Neuron (in vitro differentiated cells): Measurements from ENCODE around the gene TMCC3.
A peak's percentile ranks its signal among the peaks of the same experiment; 100 is the strongest.
"Not testable (repeated sequence)": the region's sequence is repeated elsewhere in the genome, so short reads cannot be mapped to it uniquely, and the experiment has no call there.

Source experiments
- H2AFZ ChIP-seq: one replicate; pipeline ENCODE4 v1.6.1; 2013; ENCODE audit warnings: low read depth, mild to moderate bottlenecking, inconsistent platforms, low read length, moderate library complexity
- H3K27me3 ChIP-seq: one replicate; pipeline ENCODE4 v1.6.1; 2013; ENCODE audit warnings: low read length; ENCODE audit not compliant: insufficient read depth
- H3K36me3 ChIP-seq: one replicate; pipeline ENCODE4 v1.6.1; 2013; ENCODE audit warnings: low read length; ENCODE audit not compliant: insufficient read depth
- H3K4me1 ChIP-seq: one replicate; pipeline ENCODE4 v1.6.1; 2013; ENCODE audit warnings: low read length; ENCODE audit not compliant: insufficient read depth
- H3K4me3 ChIP-seq: 2 replicates; pipeline ENCODE4 v1.5.1; 2013; ENCODE audit warnings: mild to moderate bottlenecking, low read length, moderate library complexity
- H3K9me3 ChIP-seq: one replicate; pipeline ENCODE4 v1.6.1; 2013; ENCODE audit warnings: low read length

Gene TMCC3

GRCh38 chr12:94650143-94651056, at the start of gene TMCC3:
Gene TMCC3 (minus strand): TSS chr12:94650557. CDS start chr12:94650430, 127 bp downstream.
- no peaks in the 10 kb centered on the region for H3K4me1 ChIP-seq
- H3K36me3 ChIP-seq = no peaks in the 10 kb centered on the region
- no peaks in the 10 kb centered on the region for H3K9me3 ChIP-seq
- peaks cover 33% of the 10 kb centered on the region for H3K27me3 ChIP-seq
- H2AFZ ChIP-seq = peak within 1 kb of the TSS; percentile 82
- H3K4me3 ChIP-seq = peak within 1 kb of the TSS; percentile 28

GRCh38 chr12:94699801-94700200, 49.4 kb upstream of the TMCC3 start:
- H3K9me3 ChIP-seq = no peaks in the 10 kb centered on the region
- no peaks in the 10 kb centered on the region for H3K36me3 ChIP-seq
- no peaks in the 10 kb centered on the region for H3K4me1 ChIP-seq
- no peaks in the 10 kb centered on the region for H3K27me3 ChIP-seq
- no peak overlapping the region for H3K4me3 ChIP-seq
- H2AFZ ChIP-seq = no peak overlapping the region

- no peak overlapping the region for H2AFZ ChIP-seq
- H3K4me1 ChIP-seq = no peaks in the 10 kb centered on the region
Observed at GRCh38 chr12:94698578-94698977, 48.2 kb upstream of the TMCC3 start.

GRCh38 chr12:94697631-94698030, 47.3 kb upstream of the TMCC3 start:
- no peak overlapping the region for H3K4me3 ChIP-seq
- no peaks in the 10 kb centered on the region for H3K9me3 ChIP-seq
- no peaks in the 10 kb centered on the region for H3K4me1 ChIP-seq
- no peaks in the 10 kb centered on the region for H3K36me3 ChIP-seq
- H3K27me3 ChIP-seq = no peaks in the 10 kb centered on the region
- no peak overlapping the region for H2AFZ ChIP-seq

More at GRCh38 chr12:94698578-94698977, 48.2 kb upstream of the TMCC3 start:
- Histone ChIP-seq H3K4me3 (no peak overlapping the region), H3K9me3 (no peaks in the 10 kb centered on the region), H3K36me3 (no peaks in the 10 kb centered on the region), H3K27me3 (no peaks in the 10 kb centered on the region)

GRCh38 chr12:94694732-94695131, 44.4 kb upstream of the TMCC3 start:
- no peak overlapping the region for H3K4me3 ChIP-seq
- H3K4me1 ChIP-seq = no peaks in the 10 kb centered on the region
- H2AFZ ChIP-seq = no peak overlapping the region
- no peaks in the 10 kb centered on the region for H3K9me3 ChIP-seq
- no peaks in the 10 kb centered on the region for H3K27me3 ChIP-seq
- no peaks in the 10 kb centered on the region for H3K36me3 ChIP-seq

- H3K27me3 ChIP-seq, H3K36me3 ChIP-seq, H3K4me1 ChIP-seq, H3K9me3 ChIP-seq, H3K4me3 ChIP-seq, H2AFZ ChIP-seq: not testable (repeated sequence)
Observed at GRCh38 chr12:94692826-94693225, 42.5 kb upstream of the TMCC3 start.

- Histone ChIP-seq H3K4me3 (no peak overlapping the region), H3K9me3 (no peaks in the 10 kb centered on the region), H3K36me3 (no peaks in the 10 kb centered on the region), H3K27me3 (peaks cover 4% of the 10 kb centered on the region), H3K4me1 (no peaks in the 10 kb centered on the region), H2AFZ (no peak overlapping the region)
Observed at GRCh38 chr12:94690198-94690771, 39.9 kb upstream of the TMCC3 start.

- Histone ChIP-seq H3K4me1 (no peaks in the 10 kb centered on the region), H2AFZ (no peak overlapping the region), H3K9me3 (no peaks in the 10 kb centered on the region), H3K36me3 (no peaks in the 10 kb centered on the region), H3K27me3 (peaks cover 4% of the 10 kb centered on the region), H3K4me3 (no peak overlapping the region)
Observed at GRCh38 chr12:94689646-94690036, 39.3 kb upstream of the TMCC3 start.

GRCh38 chr12:94689002-94689645, 38.8 kb upstream of the TMCC3 start:
- H3K36me3 ChIP-seq = no peaks in the 10 kb centered on the region
- no peak overlapping the region for H2AFZ ChIP-seq
- no peaks in the 10 kb centered on the region for H3K4me1 ChIP-seq
- H3K27me3 ChIP-seq = peaks cover 4% of the 10 kb centered on the region
- no peaks in the 10 kb centered on the region for H3K9me3 ChIP-seq
- no peak overlapping the region for H3K4me3 ChIP-seq

- no peak overlapping the region for H3K4me3 ChIP-seq
- no peaks in the 10 kb centered on the region for H3K36me3 ChIP-seq
- H2AFZ ChIP-seq = no peak overlapping the region
- H3K27me3 ChIP-seq = peaks cover 4% of the 10 kb centered on the region
- no peaks in the 10 kb centered on the region for H3K4me1 ChIP-seq
- no peaks in the 10 kb centered on the region for H3K9me3 ChIP-seq
Observed at GRCh38 chr12:94687891-94688290, 37.5 kb upstream of the TMCC3 start.

GRCh38 chr12:94686834-94687628, 36.7 kb upstream of the TMCC3 start:
- H3K4me1 ChIP-seq = no peaks in the 10 kb centered on the region

GRCh38 chr12:94684416-94685142, 34.2 kb upstream of the TMCC3 start:
- H3K4me3 ChIP-seq = no peak overlapping the region
- H3K36me3 ChIP-seq = no peaks in the 10 kb centered on the region
- H3K27me3 ChIP-seq = peaks cover 4% of the 10 kb centered on the region
- no peak overlapping the region for H2AFZ ChIP-seq
- H3K9me3 ChIP-seq = no peaks in the 10 kb centered on the region
- no peaks in the 10 kb centered on the region for H3K4me1 ChIP-seq

More at GRCh38 chr12:94686834-94687628, 36.7 kb upstream of the TMCC3 start:
- H3K4me3 ChIP-seq = no peak overlapping the region
- peaks cover 4% of the 10 kb centered on the region for H3K27me3 ChIP-seq
- H3K36me3 ChIP-seq = no peaks in the 10 kb centered on the region
- no peaks in the 10 kb centered on the region for H3K9me3 ChIP-seq
- H2AFZ ChIP-seq = no peak overlapping the region
